Gastroesophageal sphincter (tissue), 3 donors: Measurements from ENCODE around the gene ISG15.

Experiments used
- POLR2A ChIP-seq, 2 donors: fragments of 450-650 bp; IDR thresholded peaks; one replicate each; pipeline ENCODE4 v1.6.1; 2017; ENCODE audit warnings: antibody characterized with exemption in 2 of 2, mild to moderate bottlenecking in 2 of 2, moderate library complexity in 1 of 2
- POLR2AphosphoS5 ChIP-seq: sonication (generic); formaldehyde crosslinking; IDR thresholded peaks from one replicate; pipeline ENCODE4 v1.6.1; 2017; ENCODE audit warnings: antibody characterized with exemption
- TF ChIP-seq, protein P1 (sequence below), 4 experiments: fragments of 200-600 bp in 2 of 4; fragments of 450-650 bp in 2 of 4; sonication (generic) in 1 of 4; IDR thresholded peaks; one replicate each; pipeline ENCODE4 v1.5.1; 2017 to 2019; ENCODE audit warnings: antibody characterized with exemption in 4 of 4, mild to moderate bottlenecking in 2 of 4, moderate library complexity in 2 of 4

DNA sequence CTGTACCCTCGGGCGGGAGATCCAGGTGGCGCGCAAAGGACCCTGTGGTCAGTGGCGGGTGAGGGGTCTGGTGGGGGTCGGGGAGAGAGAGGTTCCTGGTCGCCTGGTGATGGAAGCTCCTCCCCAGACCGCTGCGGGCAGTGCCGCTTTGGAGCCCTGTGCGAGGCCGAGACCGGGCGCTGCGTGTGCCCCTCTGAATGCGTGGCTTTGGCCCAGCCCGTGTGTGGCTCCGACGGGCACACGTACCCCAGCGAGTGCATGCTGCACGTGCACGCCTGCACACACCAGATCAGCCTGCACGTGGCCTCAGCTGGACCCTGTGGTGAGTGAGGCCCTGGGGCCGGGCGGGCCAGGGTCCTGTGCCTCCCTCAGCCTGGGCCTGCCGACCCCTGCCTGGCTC, 30.1 kb downstream of the ISG15 start:
- TF ChIP-seq POLR2A (IDR thresholded peaks at IDR 0.05) (no peak), POLR2AphosphoS5 (no peak)
- TF ChIP-seq, protein P1, sequence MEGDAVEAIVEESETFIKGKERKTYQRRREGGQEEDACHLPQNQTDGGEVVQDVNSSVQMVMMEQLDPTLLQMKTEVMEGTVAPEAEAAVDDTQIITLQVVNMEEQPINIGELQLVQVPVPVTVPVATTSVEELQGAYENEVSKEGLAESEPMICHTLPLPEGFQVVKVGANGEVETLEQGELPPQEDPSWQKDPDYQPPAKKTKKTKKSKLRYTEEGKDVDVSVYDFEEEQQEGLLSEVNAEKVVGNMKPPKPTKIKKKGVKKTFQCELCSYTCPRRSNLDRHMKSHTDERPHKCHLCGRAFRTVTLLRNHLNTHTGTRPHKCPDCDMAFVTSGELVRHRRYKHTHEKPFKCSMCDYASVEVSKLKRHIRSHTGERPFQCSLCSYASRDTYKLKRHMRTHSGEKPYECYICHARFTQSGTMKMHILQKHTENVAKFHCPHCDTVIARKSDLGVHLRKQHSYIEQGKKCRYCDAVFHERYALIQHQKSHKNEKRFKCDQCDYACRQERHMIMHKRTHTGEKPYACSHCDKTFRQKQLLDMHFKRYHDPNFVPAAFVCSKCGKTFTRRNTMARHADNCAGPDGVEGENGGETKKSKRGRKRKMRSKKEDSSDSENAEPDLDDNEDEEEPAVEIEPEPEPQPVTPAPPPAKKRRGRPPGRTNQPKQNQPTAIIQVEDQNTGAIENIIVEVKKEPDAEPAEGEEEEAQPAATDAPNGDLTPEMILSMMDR (IDR thresholded peaks at IDR 0.05): no peak
